SU-DHL-6 (cell line): ENCODE results near the gene PIGC.

ENCODE experiments used
- CTCF ChIP-seq: fragments of 200-600 bp; sonication (generic); IDR thresholded peaks from one replicate; pipeline ENCODE4 v1.5.1; 2017; ENCODE audit warnings: antibody characterized with exemption, mild to moderate bottlenecking, low read length, moderate library complexity; ENCODE audit not compliant: insufficient read depth, poor library complexity, severe bottlenecking
- EZH2phosphoT487 ChIP-seq: fragments of 200-600 bp; sonication (generic), shearing (Covaris generic); conservative IDR thresholded peaks from 2 replicates; pipeline ENCODE4 v1.6.1; 2018; ENCODE audit warnings: mild to moderate bottlenecking, antibody characterized with exemption, low read length, moderate library complexity, mixed read lengths

- TF ChIP-seq CTCF (no peak), EZH2phosphoT487 (no peak)
Measured at GRCh38 chr1:172423336-172423735, 20.5 kb downstream of the PIGC start.
